A673 (cell line): ENCODE data around the gene MAP3K5. TPM values are rescaled to one million over a fixed set of nuclear protein-coding genes. Genes with fewer than 3 reads are reported as not detected.

Experiments
- BruUV-seq: library from RNA; stranded (reverse); fragments of 400-500 nt; replicated peaks from 2 replicates; lab custom pipeline; 2021; lab: Mats Ljungman, UMichigan
- CTCF ChIA-PET: fragments of 300-600 bp; sonication (Branson Sonifier 250); formaldehyde crosslinking; loops from one replicate; lab custom pipeline; 2022; ENCODE audit warnings: antibody characterized with exemption; lab: Charles Lee
- POLR2A ChIA-PET: fragments of 300-600 bp; sonication (Branson Sonifier 250); formaldehyde crosslinking; loops from one replicate; lab custom pipeline; 2022; ENCODE audit warnings: antibody characterized with exemption; ENCODE audit not compliant: low non-redundant PET; lab: Charles Lee
- DNase-seq: peaks from one replicate; pipeline ENCODE4 v3.0.0-alpha.2; 2015; ENCODE audit warnings: low spot score
- H3K27ac ChIP-seq: fragments of 200-600 bp; sonication (generic); 2 replicates; pipeline ENCODE4 v1.5.1; 2016; ENCODE audit warnings: mixed run types, low read depth, mild to moderate bottlenecking, mixed read lengths, antibody characterized with exemption, low read length; ENCODE audit not compliant: poor library complexity, severe bottlenecking
- H3K27me3 ChIP-seq: fragments of 200-600 bp; sonication (generic); replicated peaks from 2 replicates; pipeline ENCODE4 v1.6.1; 2017; ENCODE audit warnings: mixed run types, low read depth, mild to moderate bottlenecking, mixed read lengths, antibody characterized with exemption, low read length; ENCODE audit not compliant: insufficient read depth, poor library complexity
- H3K36me3 ChIP-seq: fragments of 200-600 bp; sonication (generic); 2 replicates; pipeline ENCODE4 v1.6.1; 2016; ENCODE audit warnings: mixed run types, mild to moderate bottlenecking, mixed read lengths, antibody characterized with exemption, low read length; ENCODE audit not compliant: insufficient read depth, poor library complexity, severe bottlenecking
- H3K4me1 ChIP-seq: fragments of 200-600 bp; sonication (generic); 2 replicates; pipeline ENCODE4 v1.6.1; 2017; ENCODE audit warnings: mixed run types, mild to moderate bottlenecking, mixed read lengths, antibody characterized with exemption, low read length; ENCODE audit not compliant: insufficient read depth, poor library complexity, severe bottlenecking
- H3K4me3 ChIP-seq: fragments of 200-600 bp; sonication (generic); 2 replicates; pipeline ENCODE4 v1.5.1; 2016; ENCODE audit warnings: low read depth, mixed run types, mild to moderate bottlenecking, mixed read lengths, low read length; ENCODE audit not compliant: poor library complexity, severe bottlenecking
- H3K9me3 ChIP-seq: fragments of 200-600 bp; sonication (generic); 2 replicates; pipeline ENCODE4 v1.6.1; 2016; ENCODE audit warnings: mixed run types, low read depth, mild to moderate bottlenecking, mixed read lengths, antibody characterized with exemption, low read length; ENCODE audit not compliant: poor library complexity, severe bottlenecking
- CTCF ChIP-seq: fragments of 300-800, 200-600 bp; sonication (generic); conservative IDR thresholded peaks from 2 replicates; pipeline ENCODE4 v1.5.1; 2017; ENCODE audit warnings: low read depth, mild to moderate bottlenecking, antibody characterized with exemption, low read length, moderate library complexity, mixed read lengths
- EZH2 ChIP-seq: fragments of 200-600 bp; sonication (generic); IDR thresholded peaks from 2 replicates; pipeline ENCODE4 v1.6.1; 2017; ENCODE audit warnings: borderline replicate concordance, low read depth, mild to moderate bottlenecking, mixed read lengths, antibody characterized with exemption, low read length; ENCODE audit not compliant: poor library complexity, severe bottlenecking
- intact Hi-C: fragments of 100-400 bp; cut with micrococcal nuclease; formaldehyde crosslinking; loops from one replicate; pipeline ENCODE4 v1.10.0; 2022; ENCODE audit not compliant: unreplicated experiment
- total RNA-seq: library from RNA; stranded (reverse); gene quantifications from 2 replicates; pipeline ENCODE4 v1.2.3, GENCODE V29; 2021

Gene MAP3K5
- total RNA-seq, 1 experiment from 2014 or later = 5.4 TPM

- POLR2A ChIA-PET = no interaction called here
- Histone ChIP-seq H3K4me1 (no peaks in the 10 kb centered on the region), H3K9me3 (no peaks in the 10 kb centered on the region), H3K27ac (no peak overlapping the region), H3K36me3 (no peaks in the 10 kb centered on the region), H3K27me3 (no peaks in the 10 kb centered on the region), H3K4me3 (no peak overlapping the region)
- CTCF ChIA-PET = no interaction called here
- no peak for TF ChIP-seq CTCF
- no peak for TF ChIP-seq EZH2
- intact Hi-C loops = no loop called here
- no peak for DNase-seq
- no TSS peak for BruUV-seq
These were observed 266.6 kb downstream of the MAP3K5 start for GRCh38 chr6:136525586-136526195.

GRCh38 chr6:136524936-136525413 lies 267.3 kb downstream of the MAP3K5 start:
- intact Hi-C loops = no loop called here
- no peak for TF ChIP-seq EZH2
- no peak for TF ChIP-seq CTCF
- H3K36me3 ChIP-seq = no peaks in the 10 kb centered on the region
- H3K4me1 ChIP-seq = no peaks in the 10 kb centered on the region
- H3K4me3 ChIP-seq = no peak overlapping the region
- no peak overlapping the region for H3K27ac ChIP-seq
- no TSS peak for BruUV-seq
- H3K27me3 ChIP-seq = no peaks in the 10 kb centered on the region
- no peaks in the 10 kb centered on the region for H3K9me3 ChIP-seq
- POLR2A ChIA-PET = no interaction called here
- no peak for DNase-seq
- CTCF ChIA-PET = no interaction called here

GRCh38 chr6:136524339-136524935 lies 267.8 kb downstream of the MAP3K5 start:
- no peak overlapping the region for H3K4me3 ChIP-seq
- intact Hi-C loops = no loop called here
- BruUV-seq = no TSS peak

More at GRCh38 chr6:136524339-136524935, 267.8 kb downstream of the MAP3K5 start:
- no peak for DNase-seq
- Histone ChIP-seq H3K4me1 (no peaks in the 10 kb centered on the region), H3K27me3 (no peaks in the 10 kb centered on the region), H3K9me3 (no peaks in the 10 kb centered on the region), H3K36me3 (no peaks in the 10 kb centered on the region), H3K27ac (no peak overlapping the region)
- ChIA-PET POLR2A (no interaction called here), CTCF (no interaction called here)
- TF ChIP-seq EZH2 (no peak), CTCF (no peak)
